Ramos (cell line): ENCODE data around the gene SCMH1.

Experiments used
- in situ Hi-C: fragments of 300-500 bp; cut with MboI; formaldehyde crosslinking; loops from one replicate; pipeline ENCODE4 v1.14.3; 2022; ENCODE audit warnings: low sequenced_read_pairs; ENCODE audit not compliant: unreplicated experiment

Gene SCMH1

GRCh38 chr1:41041614-41042270, 200.4 kb downstream of the SCMH1 start:
- in situ Hi-C loops, result no loop called here

- in situ Hi-C loops, result no loop called here
Observed at GRCh38 chr1:41038110-41038509, 204.0 kb downstream of the SCMH1 start.

GRCh38 chr1:41037116-41037903, 204.8 kb downstream of the SCMH1 start:
- in situ Hi-C loops, result no loop called here

- in situ Hi-C loops, result no loop called here
Observed at GRCh38 chr1:41033272-41033671, 208.8 kb downstream of the SCMH1 start.

- in situ Hi-C loops, result no loop called here
Observed at GRCh38 chr1:41032147-41032546, 210.0 kb downstream of the SCMH1 start.

- in situ Hi-C loops, result no loop called here
Observed at GRCh38 chr1:41030872-41031616, 211.1 kb downstream of the SCMH1 start.

- in situ Hi-C loops, result no loop called here
Observed at GRCh38 chr1:41028034-41028642, 214.0 kb downstream of the SCMH1 start.

GRCh38 chr1:41025979-41026819, 215.9 kb downstream of the SCMH1 start:
- in situ Hi-C loops, result no loop called here

- in situ Hi-C loops, result no loop called here
Observed at GRCh38 chr1:41024953-41025352, 217.2 kb downstream of the SCMH1 start.

- in situ Hi-C loops, result no loop called here
Observed at GRCh38 chr1:41023279-41023990, 218.7 kb downstream of the SCMH1 start.

GRCh38 chr1:41022424-41022823, 219.7 kb downstream of the SCMH1 start:
- in situ Hi-C loops, result no loop called here

- in situ Hi-C loops, result no loop called here
Observed at GRCh38 chr1:41021526-41022308, 220.4 kb downstream of the SCMH1 start, which contains the start of gene SLFNL1. Gene SLFNL1 (minus strand): TSS chr1:41021725. CDS start chr1:41020660, 1,065 bp downstream.

- in situ Hi-C loops, result no loop called here
Observed at GRCh38 chr1:41020654-41021053, 221.5 kb downstream of the SCMH1 start.

GRCh38 chr1:41020109-41020576, 222.0 kb downstream of the SCMH1 start:
- in situ Hi-C loops, result no loop called here

- in situ Hi-C loops, result no loop called here
Observed at GRCh38 chr1:41019353-41019745, 222.8 kb downstream of the SCMH1 start.

- in situ Hi-C loops, result no loop called here
Observed at GRCh38 chr1:41018018-41018410, 224.1 kb downstream of the SCMH1 start.

GRCh38 chr1:41017141-41018017, 224.7 kb downstream of the SCMH1 start:
- in situ Hi-C loops, result no loop called here
